ENCODE measurements around the gene SSR3. TPM values are rescaled to one million over a fixed set of nuclear protein-coding genes. Genes with fewer than 3 reads are reported as not detected.
A peak's percentile ranks its signal among the peaks of the same experiment; 100 is the strongest.
"Not testable (repeated sequence)": the region's sequence is repeated elsewhere in the genome, so short reads cannot be mapped to it uniquely, and the experiment has no call there.

Gene SSR3
- total RNA-seq, 2 experiments from 2014 or later = 113 to 118 TPM

DNA sequence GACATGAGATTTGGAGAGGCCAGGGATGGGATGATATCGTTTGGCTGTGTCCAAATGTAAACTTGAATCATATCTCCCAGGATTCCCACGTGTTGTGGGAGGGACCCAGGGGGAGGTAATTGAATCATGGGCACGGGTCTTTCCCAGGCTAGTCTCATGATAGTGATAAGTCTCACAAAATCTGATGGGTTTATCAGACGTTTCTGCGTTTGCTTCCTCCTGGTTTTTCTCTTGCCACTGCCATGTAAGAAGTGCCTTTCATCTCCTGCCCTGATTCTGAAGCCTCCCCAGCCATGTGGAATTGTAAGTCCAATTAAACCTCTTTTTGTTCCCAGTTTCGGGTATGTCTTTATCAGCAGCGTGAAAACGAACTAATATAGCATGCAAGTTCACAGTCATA lies 7.6 kb upstream of the SSR3 start:
- H3K36me3 Mint-ChIP-seq; POLR2A ChIA-PET; DNase-seq; H3K27ac Mint-ChIP-seq; H3K9me3 Mint-ChIP-seq; H3K4me3 Mint-ChIP-seq; ATAC-seq (ENCODE audit: low read depth): not testable (repeated sequence)
- Mint-ChIP-seq H3K4me1 (peaks cover 11% of the 10 kb centered on the region), H3K27me3 (peaks cover 17% of the 10 kb centered on the region)

- Mint-ChIP-seq H3K27ac (no peak overlapping the region), H3K9me3 (no peaks in the 10 kb centered on the region), H3K27me3 (peaks cover 17% of the 10 kb centered on the region), H3K4me3 (no peak overlapping the region), H3K36me3 (no peaks in the 10 kb centered on the region), H3K4me1 (peaks cover 11% of the 10 kb centered on the region)
- POLR2A ChIA-PET = no interaction called here
- DNase-seq (no peak), ATAC-seq (ENCODE audit: low read depth) (no peak)
Measured at GRCh38 chr3:156561533-156561932, 6.6 kb upstream of the SSR3 start.

DNA sequence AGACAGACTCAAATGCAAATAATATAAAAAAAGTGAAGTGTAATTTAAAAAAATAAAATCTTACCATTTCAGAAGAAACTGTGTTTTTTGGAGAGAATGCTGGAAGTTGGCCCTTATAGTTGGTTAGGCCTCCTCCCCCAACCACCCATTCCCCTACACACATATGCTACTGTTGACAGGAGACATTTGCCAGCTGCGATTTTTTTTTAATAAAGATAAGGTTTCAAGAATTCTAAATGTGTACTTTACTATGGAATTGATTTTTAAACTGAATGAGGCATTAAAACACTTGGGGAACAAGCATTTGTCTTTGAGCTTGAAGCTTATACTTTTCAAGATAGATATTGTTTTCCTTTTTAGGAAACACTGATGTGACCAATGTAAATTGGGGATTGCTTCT lies 4.4 kb upstream of the SSR3 start:
- Mint-ChIP-seq H3K27me3 (peaks cover 13% of the 10 kb centered on the region), H3K36me3 (no peaks in the 10 kb centered on the region), H3K4me3 (no peak overlapping the region), H3K4me1 (peaks cover 18% of the 10 kb centered on the region), H3K9me3 (no peaks in the 10 kb centered on the region), H3K27ac (no peak overlapping the region)
- POLR2A ChIA-PET = interaction anchor here (0.7 kb wide), 1 partner anchor 77 kb away, joined by 4 read pairs; no protein-coding TSS in a partner anchor
- ATAC-seq (ENCODE audit: low read depth) (no peak), DNase-seq (no peak)

GRCh38 chr3:156558389-156558788 lies 3.5 kb upstream of the SSR3 start:
- Mint-ChIP-seq H3K4me1 (peaks cover 20% of the 10 kb centered on the region), H3K27ac (no peak overlapping the region), H3K36me3 (no peaks in the 10 kb centered on the region), H3K4me3 (no peak overlapping the region), H3K27me3 (peaks cover 4% of the 10 kb centered on the region), H3K9me3 (no peaks in the 10 kb centered on the region)
- ATAC-seq (ENCODE audit: low read depth) (no peak), DNase-seq (no peak)
- POLR2A ChIA-PET = interaction anchor here (0.7 kb wide), 1 partner anchor 78 kb away, joined by 4 read pairs; no protein-coding TSS in a partner anchor

DNA sequence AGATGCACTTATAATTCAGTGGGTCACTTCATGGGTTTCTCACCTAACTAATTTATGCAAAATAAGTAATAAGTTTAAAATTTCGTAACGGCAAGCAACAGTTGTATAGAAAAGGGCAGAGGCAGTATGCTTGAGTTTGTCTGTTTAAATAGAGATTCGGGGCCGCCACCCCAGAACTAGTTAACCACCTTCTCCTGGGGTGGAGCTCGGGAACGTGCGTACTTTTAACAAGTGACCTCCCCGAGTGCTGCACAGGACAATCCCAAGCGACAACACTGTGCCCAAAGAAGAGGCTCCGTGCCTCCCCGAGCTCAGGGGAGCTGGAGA lies 439 bp downstream of the SSR3 start:
- Mint-ChIP-seq H3K27me3 (no peaks in the 10 kb centered on the region), H3K36me3 (peaks cover 23% of the 10 kb centered on the region), H3K27ac (peak overlapping the region; percentile 89), H3K4me3 (peak overlapping the region; percentile 93), H3K4me1 (peaks cover 33% of the 10 kb centered on the region), H3K9me3 (no peaks in the 10 kb centered on the region)
- ATAC-seq (ENCODE audit: low read depth) (no peak), DNase-seq (no peak)
- POLR2A ChIA-PET = interaction anchor here (1.0 to 4.0 kb wide), 11 partner anchors 11 to 621 kb away, joined by 3 to 37 read pairs (median 6); partner anchors contain the start of gene TIPARP

DNA sequence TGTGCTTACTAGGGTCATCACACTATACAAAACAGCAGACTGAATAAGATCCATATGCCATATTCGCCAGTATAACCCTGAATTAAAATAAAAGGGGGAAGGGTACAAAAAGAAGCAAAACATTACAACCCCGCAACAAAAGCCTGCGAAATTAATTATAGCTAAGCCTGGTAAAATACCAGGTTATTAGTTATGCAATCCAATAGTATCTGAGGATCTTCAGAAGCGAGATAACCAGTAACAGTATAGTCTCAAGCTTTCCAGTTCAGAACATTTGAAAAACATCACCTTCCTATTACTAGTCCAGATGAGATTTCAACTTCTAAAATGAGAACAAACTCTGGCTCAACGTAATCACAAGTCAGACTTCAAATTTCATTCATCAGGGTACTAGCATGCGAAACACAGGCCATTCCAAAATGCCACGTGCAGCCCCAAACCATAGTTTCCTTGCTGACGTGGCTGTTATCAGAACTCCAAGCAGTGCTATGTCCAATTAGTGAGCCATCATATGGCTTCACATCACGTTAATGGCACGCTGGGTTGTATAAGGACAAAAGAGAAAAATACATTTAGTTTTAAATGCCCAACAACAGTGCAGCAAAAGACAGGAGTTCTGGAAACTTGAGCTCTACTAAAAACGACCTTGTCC lies 1.1 kb downstream of the SSR3 start:
- H3K36me3 Mint-ChIP-seq = peaks cover 24% of the 10 kb centered on the region
- no peak for DNase-seq
- POLR2A ChIA-PET = interaction anchor here (1.6 to 4.0 kb wide), 7 partner anchors 70 to 622 kb away, joined by 5 to 37 read pairs (median 9); partner anchors contain the start of gene TIPARP

DNA sequence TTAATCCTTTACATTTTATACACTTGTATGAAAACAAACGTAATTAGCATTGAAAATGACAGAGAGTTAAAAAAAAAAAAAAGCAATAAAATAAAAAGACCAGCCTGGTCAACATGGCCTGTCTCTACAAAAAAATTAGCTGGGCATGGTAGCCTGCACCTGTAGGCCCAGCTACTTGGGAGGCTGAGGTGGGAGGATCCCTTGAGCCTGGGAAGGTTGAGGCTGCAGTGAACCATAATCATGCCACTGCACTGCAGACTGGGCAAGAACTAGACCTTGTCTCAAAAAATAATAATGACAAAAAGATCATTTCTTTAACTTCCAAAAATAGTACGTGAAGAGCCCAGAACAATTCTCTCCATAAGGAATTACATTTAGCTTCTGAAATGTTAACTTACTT lies 1.9 kb downstream of the SSR3 start:
- Mint-ChIP-seq H3K36me3 (peaks cover 27% of the 10 kb centered on the region), H3K9me3 (no peaks in the 10 kb centered on the region), H3K4me3 (peak overlapping the region; percentile 93), H3K4me1 (peaks cover 40% of the 10 kb centered on the region), H3K27ac (no peak overlapping the region), H3K27me3 (no peaks in the 10 kb centered on the region)
- POLR2A ChIA-PET = interaction anchor here (4.0 kb wide), 1 partner anchor 121 kb away, joined by 37 read pairs; the partner anchor contains the start of gene TIPARP
- ATAC-seq (ENCODE audit: low read depth) = no peak
- no peak for DNase-seq

More for the DNA sequence above, 1.1 kb downstream of the SSR3 start:
- Mint-ChIP-seq H3K4me3 (peak overlapping the region; percentile 93), H3K9me3 (no peaks in the 10 kb centered on the region), H3K4me1 (peaks cover 37% of the 10 kb centered on the region), H3K27me3 (no peaks in the 10 kb centered on the region), H3K27ac (peak overlapping the region; percentile 89)
- ATAC-seq (ENCODE audit: low read depth) = no peak

DNA sequence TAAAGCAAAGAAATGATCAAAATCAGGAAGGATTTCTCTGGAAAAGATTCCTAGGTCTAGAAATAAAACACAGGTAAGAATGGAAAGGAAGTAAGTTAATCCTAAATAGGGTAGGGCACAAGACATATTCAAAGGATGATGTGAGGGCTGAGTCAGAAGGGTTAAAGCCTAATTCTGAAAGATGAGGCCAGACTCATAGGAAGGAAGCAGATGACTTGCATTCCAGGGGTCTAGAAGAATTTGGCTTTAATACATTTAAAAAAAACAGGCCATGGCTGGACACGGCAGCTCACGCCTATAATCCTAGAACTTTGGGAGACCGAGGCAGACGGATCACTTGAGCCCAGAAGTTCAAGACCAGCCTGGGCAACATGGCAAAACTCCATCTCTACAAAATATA lies 3.2 kb downstream of the SSR3 start:
- Mint-ChIP-seq H3K27ac (no peak overlapping the region), H3K4me1 (peaks cover 41% of the 10 kb centered on the region), H3K36me3 (peaks cover 34% of the 10 kb centered on the region), H3K4me3 (no peak overlapping the region), H3K9me3 (no peaks in the 10 kb centered on the region), H3K27me3 (no peaks in the 10 kb centered on the region)
- POLR2A ChIA-PET = no interaction called here
- DNase-seq (no peak), ATAC-seq (ENCODE audit: low read depth) (no peak)

DNA sequence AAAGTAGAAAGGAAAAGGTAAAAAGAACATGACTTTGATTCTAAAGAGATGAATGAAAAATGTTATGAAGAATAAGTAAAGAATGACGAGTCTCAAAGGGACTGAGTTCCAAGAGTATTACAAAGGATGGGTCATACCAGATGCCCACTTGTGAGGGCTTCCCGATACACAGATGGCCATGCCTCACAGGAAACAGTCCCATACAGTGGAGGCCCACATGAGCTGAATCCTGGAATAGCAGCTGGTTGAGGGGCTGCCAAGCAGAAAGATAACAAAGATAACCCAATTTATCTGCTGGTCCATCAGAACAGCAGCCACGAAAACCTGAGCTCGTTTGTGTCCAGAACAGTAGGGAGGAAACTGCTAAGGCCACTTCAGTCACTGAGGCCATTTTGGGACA lies 3.7 kb downstream of the SSR3 start:
- no peak overlapping the region for H3K4me3 Mint-ChIP-seq
- H3K9me3 Mint-ChIP-seq = no peaks in the 10 kb centered on the region
- peaks cover 39% of the 10 kb centered on the region for H3K36me3 Mint-ChIP-seq
- no peaks in the 10 kb centered on the region for H3K27me3 Mint-ChIP-seq
- peaks cover 42% of the 10 kb centered on the region for H3K4me1 Mint-ChIP-seq
- ATAC-seq (ENCODE audit: low read depth) = no peak
- DNase-seq = no peak
- POLR2A ChIA-PET = no interaction called here
- H3K27ac Mint-ChIP-seq = no peak overlapping the region

DNA sequence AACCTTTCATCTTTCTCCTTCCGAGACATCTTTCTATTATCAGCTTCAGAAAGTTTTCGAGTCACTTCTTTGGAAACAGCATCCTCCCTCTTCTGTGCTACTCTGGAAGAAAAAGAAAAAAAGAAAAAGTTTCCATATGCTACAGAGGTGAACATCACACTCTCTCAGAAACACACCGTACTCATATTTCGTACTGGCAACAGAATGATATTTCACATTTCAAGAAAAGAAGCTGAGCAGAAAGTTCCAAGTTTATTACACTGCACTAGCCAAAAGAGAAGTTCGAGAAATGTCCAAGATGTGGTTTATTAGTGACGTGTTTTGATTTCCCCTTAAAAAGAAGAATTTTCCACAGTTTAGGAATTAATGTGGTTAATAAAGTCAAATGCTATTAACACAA lies 6.0 kb downstream of the SSR3 start:
- POLR2A ChIA-PET = interaction anchor here (1.0 kb wide), 1 partner anchor 540 kb away, joined by 4 read pairs; no protein-coding TSS in a partner anchor
- H3K27ac Mint-ChIP-seq = no peak overlapping the region

GRCh38 chr3:156548041-156548687 lies 6.8 kb downstream of the SSR3 start:
- POLR2A ChIA-PET = no interaction called here

More for the DNA sequence above, 6.0 kb downstream of the SSR3 start:
- no peaks in the 10 kb centered on the region for H3K9me3 Mint-ChIP-seq
- H3K4me3 Mint-ChIP-seq = no peak overlapping the region
- ATAC-seq (ENCODE audit: low read depth) (no peak), DNase-seq (no peak)
- no peaks in the 10 kb centered on the region for H3K27me3 Mint-ChIP-seq
- peaks cover 47% of the 10 kb centered on the region for H3K36me3 Mint-ChIP-seq
- H3K4me1 Mint-ChIP-seq = peaks cover 50% of the 10 kb centered on the region

GRCh38 chr3:156547637-156548036 lies 7.3 kb downstream of the SSR3 start:
- no peaks in the 10 kb centered on the region for H3K27me3 Mint-ChIP-seq
- ATAC-seq (ENCODE audit: low read depth) = no peak
- no peak overlapping the region for H3K4me3 Mint-ChIP-seq
- peaks cover 42% of the 10 kb centered on the region for H3K4me1 Mint-ChIP-seq
- DNase-seq = no peak
- H3K27ac Mint-ChIP-seq = no peak overlapping the region
- peaks cover 50% of the 10 kb centered on the region for H3K36me3 Mint-ChIP-seq
- POLR2A ChIA-PET = no interaction called here
- H3K9me3 Mint-ChIP-seq = no peaks in the 10 kb centered on the region

More at GRCh38 chr3:156548041-156548687, 6.8 kb downstream of the SSR3 start:
- Mint-ChIP-seq H3K4me1 (peaks cover 45% of the 10 kb centered on the region), H3K9me3 (no peaks in the 10 kb centered on the region), H3K36me3 (peaks cover 50% of the 10 kb centered on the region), H3K27ac (no peak overlapping the region), H3K27me3 (no peaks in the 10 kb centered on the region), H3K4me3 (no peak overlapping the region)
- DNase-seq (no peak), ATAC-seq (ENCODE audit: low read depth) (no peak)

- H3K27me3 Mint-ChIP-seq = no peaks in the 10 kb centered on the region
- H3K36me3 Mint-ChIP-seq = peaks cover 25% of the 10 kb centered on the region
Measured at GRCh38 chr3:156543043-156543555, 11.8 kb downstream of the SSR3 start.

More at GRCh38 chr3:156543043-156543555, 11.8 kb downstream of the SSR3 start:
- no peak for ATAC-seq (ENCODE audit: low read depth)
- Mint-ChIP-seq H3K27ac (no peak overlapping the region), H3K4me1 (peaks cover 19% of the 10 kb centered on the region), H3K4me3 (no peak overlapping the region), H3K9me3 (no peaks in the 10 kb centered on the region)
- POLR2A ChIA-PET = interaction anchor here (1.2 kb wide), 1 partner anchor 12 kb away, joined by 4 read pairs; the partner anchor contains the start of gene SSR3
- no peak for DNase-seq
